IMR-90 (cell line): ENCODE data around the gene CCDC54.

Source experiments
- CEBPB ChIP-seq: IDR thresholded peaks from 2 replicates; pipeline ENCODE4 v1.6.1; 2012; ENCODE audit warnings: low read depth, low read length, improper control_type of control experiment
- CTCF ChIP-seq: conservative IDR thresholded peaks from 2 replicates; pipeline ENCODE4 v1.5.1; 2012; ENCODE audit warnings: mild to moderate bottlenecking, low read depth, low read length, improper control_type of control experiment
- POLR2A ChIP-seq: IDR thresholded peaks from 2 replicates; pipeline ENCODE4 v1.6.1; 2012; ENCODE audit warnings: mild to moderate bottlenecking, low read depth, low read length
- RAD21 ChIP-seq: IDR thresholded peaks from 2 replicates; pipeline ENCODE4 v1.6.1; 2012; ENCODE audit warnings: low read length, improper control_type of control experiment
- RCOR1 ChIP-seq: IDR thresholded peaks from 2 replicates; pipeline ENCODE4 v1.6.1; 2012; ENCODE audit warnings: mild to moderate bottlenecking, low read length, improper control_type of control experiment; ENCODE audit not compliant: insufficient replicate concordance
- SMC3 ChIP-seq: fragments of 150-350 bp; IDR thresholded peaks from 2 replicates; pipeline ENCODE4 v1.6.1; 2016; ENCODE audit warnings: low read depth, mild to moderate bottlenecking, antibody characterized with exemption, low read length, moderate library complexity

DNA sequence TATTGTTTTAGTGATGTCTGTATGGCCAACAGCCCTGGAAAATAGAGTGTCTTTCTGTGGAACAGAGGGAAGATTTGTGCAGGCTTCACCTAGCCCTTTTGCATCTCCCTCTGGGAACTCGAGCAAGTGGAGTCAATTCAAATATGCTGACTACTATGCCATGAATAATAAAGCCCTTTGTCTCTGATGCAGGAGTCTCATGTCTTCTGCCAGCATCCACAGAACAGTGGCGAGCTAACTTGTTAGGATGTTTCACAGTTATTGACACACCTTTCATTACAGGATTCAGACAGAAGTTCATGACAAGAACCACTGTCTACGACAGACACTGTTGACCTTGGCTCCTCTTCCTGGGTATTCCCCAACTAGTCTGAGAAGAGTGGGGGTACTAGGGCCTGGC lies 15.6 kb upstream of the CCDC54 start:
- TF ChIP-seq POLR2A: no peak
- TF ChIP-seq CTCF: no peak
- TF ChIP-seq RAD21: no peak
- TF ChIP-seq RCOR1: no peak
- TF ChIP-seq CEBPB: no peak
- no peak for TF ChIP-seq SMC3
